Upper lobe of left lung (tissue), 6 donors: Measurements from ENCODE around the gene ACTN1. TPM values are rescaled to one million over a fixed set of nuclear protein-coding genes. Genes with fewer than 3 reads are reported as not detected.

Experiments used
- ATAC-seq, 2 donors: fragments of 200-7000 bp; cut with Tn5 transposase; one replicate each; pipeline ENCODE4 v1.9.1; 2022; ENCODE audit warnings: mild to moderate bottlenecking in 2 of 2, moderate library complexity in 2 of 2; ENCODE audit not compliant: low FRiP score in 2 of 2
- DNase-seq, 2 donors: peaks; one replicate each; pipeline ENCODE4 v3.0.0-alpha.2; 2019 to 2020
- H3K27ac ChIP-seq, 4 donors: fragments of 200-600 bp; sonication (generic); one replicate each; pipeline ENCODE4 v1.5.1; 2016 to 2019
- H3K27me3 ChIP-seq, 4 donors: fragments of 200-600 bp; sonication (generic); one replicate each; pipeline ENCODE4 v1.5.1; 2017 to 2019
- H3K36me3 ChIP-seq, 4 donors: fragments of 200-600 bp; sonication (generic); one replicate each; pipeline ENCODE4 v1.5.1; 2016 to 2019
- H3K4me1 ChIP-seq, 4 donors: fragments of 200-600 bp; sonication (generic); one replicate each; pipeline ENCODE4 v1.5.1; 2018 to 2019
- H3K4me3 ChIP-seq, 4 donors: fragments of 200-600 bp; sonication (generic); one replicate each; pipeline ENCODE4 v1.5.1; 2017 to 2019; ENCODE audit warnings: mild to moderate bottlenecking in 2 of 4, moderate library complexity in 1 of 4
- H3K9me3 ChIP-seq, 4 donors: fragments of 200-600 bp; sonication (generic); one replicate each; pipeline ENCODE4 v1.5.1; 2018 to 2019
- EP300 ChIP-seq, 4 donors: sonication (generic); formaldehyde crosslinking; IDR thresholded peaks; one replicate each; pipeline ENCODE4 v1.5.1; 2017; ENCODE audit warnings: antibody characterized with exemption in 4 of 4, control low read depth in 2 of 4
- POLR2A ChIP-seq, 4 donors: fragments of 450-650 bp; IDR thresholded peaks; one replicate each; pipeline ENCODE4 v1.5.1; 2016 to 2017; ENCODE audit warnings: antibody characterized with exemption in 4 of 4, mild to moderate bottlenecking in 2 of 4
- POLR2AphosphoS5 ChIP-seq, 2 donors: sonication (generic); formaldehyde crosslinking; IDR thresholded peaks; one replicate each; pipeline ENCODE4 v1.5.1; 2017; ENCODE audit warnings: antibody characterized with exemption in 2 of 2
- WGBS, 2 donors: methylation state at CpG; one replicate each; pipeline ENCODE4 v1.1.5; 2017 to 2018; 5-methylcytosine and 5-hydroxymethylcytosine counted together
- total RNA-seq, 6 donors: library from RNA; depleted of rRNA in 4 of 6; stranded (reverse); fragments of >200 nt in 4 of 6; gene quantifications; one replicate each; pipeline versions ENCODE4 v1.1.0 to v1.2.1, GENCODE V29; 2016 to 2021
- TF ChIP-seq, protein P1 (sequence below), 6 experiments: fragments of 450-650 bp in 4 of 6; fragments of 200-600 bp in 2 of 6; sonication (generic) in 2 of 6; IDR thresholded peaks; one replicate each; pipeline ENCODE4 v1.5.1; 2016 to 2019; ENCODE audit warnings: antibody characterized with exemption in 6 of 6
- donor health status: DM: no; HTN: no; CAD: no; lungs with moderate emphysema.
- donor health status: DM: no; HTN: yes; CAD: no; lungs with severe emphysema.

ACTN1 gene
- total RNA-seq, 6 donors from 2014 or later = 117 to 195 (median 157) TPM

DNA sequence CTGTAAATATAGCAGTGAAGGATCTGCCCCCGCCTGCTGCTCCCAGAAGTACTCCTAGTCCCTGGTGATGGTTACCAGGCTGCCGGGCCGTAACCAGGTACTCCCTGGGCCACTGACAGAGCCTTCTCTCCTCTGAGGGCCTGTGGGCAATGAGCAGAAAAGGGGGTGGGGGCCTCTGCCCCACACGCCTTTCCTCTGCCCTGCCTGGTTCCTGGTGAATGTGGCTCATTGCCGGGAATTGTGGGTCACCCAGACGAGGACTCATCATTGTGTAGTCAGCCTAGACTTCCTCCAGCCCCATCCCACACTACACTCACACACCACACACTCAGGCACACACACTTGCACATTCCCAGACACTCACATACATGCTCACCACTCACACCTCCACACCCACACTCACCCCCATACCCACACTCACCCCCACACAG, 35.7 kb upstream of the ACTN1 start:
- H3K4me3 ChIP-seq = no peak overlapping the region
- WGBS, 2 donors = 68 to 83% methylated on average over 6 of the region's 6 CpGs
- H3K36me3 ChIP-seq = no peaks in the 10 kb centered on the region
- TF ChIP-seq, protein P1, sequence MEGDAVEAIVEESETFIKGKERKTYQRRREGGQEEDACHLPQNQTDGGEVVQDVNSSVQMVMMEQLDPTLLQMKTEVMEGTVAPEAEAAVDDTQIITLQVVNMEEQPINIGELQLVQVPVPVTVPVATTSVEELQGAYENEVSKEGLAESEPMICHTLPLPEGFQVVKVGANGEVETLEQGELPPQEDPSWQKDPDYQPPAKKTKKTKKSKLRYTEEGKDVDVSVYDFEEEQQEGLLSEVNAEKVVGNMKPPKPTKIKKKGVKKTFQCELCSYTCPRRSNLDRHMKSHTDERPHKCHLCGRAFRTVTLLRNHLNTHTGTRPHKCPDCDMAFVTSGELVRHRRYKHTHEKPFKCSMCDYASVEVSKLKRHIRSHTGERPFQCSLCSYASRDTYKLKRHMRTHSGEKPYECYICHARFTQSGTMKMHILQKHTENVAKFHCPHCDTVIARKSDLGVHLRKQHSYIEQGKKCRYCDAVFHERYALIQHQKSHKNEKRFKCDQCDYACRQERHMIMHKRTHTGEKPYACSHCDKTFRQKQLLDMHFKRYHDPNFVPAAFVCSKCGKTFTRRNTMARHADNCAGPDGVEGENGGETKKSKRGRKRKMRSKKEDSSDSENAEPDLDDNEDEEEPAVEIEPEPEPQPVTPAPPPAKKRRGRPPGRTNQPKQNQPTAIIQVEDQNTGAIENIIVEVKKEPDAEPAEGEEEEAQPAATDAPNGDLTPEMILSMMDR (IDR thresholded peaks at IDR 0.05) = no peak
- no peak for TF ChIP-seq POLR2AphosphoS5 (IDR thresholded peaks at IDR 0.05)
- TF ChIP-seq POLR2A (IDR thresholded peaks at IDR 0.05) = no peak
- no peak for TF ChIP-seq EP300 (IDR thresholded peaks at IDR 0.05)
- no peaks in the 10 kb centered on the region for H3K9me3 ChIP-seq
- peak overlapping the region in 3 of 4 donors; percentile 69 to 81 (median 71) for H3K27ac ChIP-seq
- peak; percentile 31 to 52 for ATAC-seq
- H3K4me1 ChIP-seq = peaks cover 16 to 19% (median 18%) of the 10 kb centered on the region in 4 donors
- DNase-seq = no peak
- no peaks in the 10 kb centered on the region for H3K27me3 ChIP-seq

DNA sequence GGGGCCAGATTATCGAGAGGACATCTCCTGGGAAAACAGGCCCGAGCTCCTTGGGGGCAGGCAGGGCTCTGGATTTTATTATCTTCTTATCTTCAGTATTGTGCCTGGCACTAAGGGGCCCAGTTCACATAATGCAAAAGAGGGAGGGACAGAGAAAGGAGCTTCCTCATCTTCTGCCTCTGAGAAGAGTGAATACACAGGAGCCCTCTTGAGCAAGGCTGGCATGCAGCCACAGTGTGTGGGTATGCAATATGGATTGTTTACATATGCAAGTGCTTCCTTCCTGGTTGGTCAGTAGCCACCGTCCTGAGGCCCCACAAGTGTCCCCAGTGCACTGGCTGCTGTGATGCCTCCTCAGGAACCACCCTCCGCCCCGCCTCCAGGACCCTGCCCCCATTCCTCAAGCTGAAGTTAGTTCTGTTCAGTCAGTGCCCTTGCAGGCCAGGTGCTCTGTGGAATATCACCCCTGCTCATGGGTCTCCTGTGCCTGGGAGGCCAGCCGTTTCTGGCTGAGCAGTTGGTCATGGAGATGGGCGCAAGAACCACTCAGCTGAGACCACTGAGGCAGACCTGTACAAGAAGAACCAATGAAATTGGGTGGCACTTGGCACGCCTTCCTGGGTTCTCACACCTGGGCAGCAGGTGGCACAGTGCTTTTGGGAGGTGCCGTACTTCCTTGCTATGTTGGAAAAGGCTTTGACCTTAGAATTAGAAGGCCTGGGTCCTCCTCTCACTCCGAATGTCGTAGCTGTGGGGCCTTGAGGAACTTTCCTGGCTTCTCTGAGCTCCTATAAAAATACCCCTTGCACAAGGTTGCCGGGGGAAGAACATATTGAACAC, 35.1 kb upstream of the ACTN1 start:
- 51 to 80% methylated on average over 7 to 12 of the region's 12 CpGs for WGBS, 2 donors
- DNase-seq (peak; percentile 43 to 96), ATAC-seq (peak; percentile 87 to 92)
- Histone ChIP-seq H3K27me3 (no peaks in the 10 kb centered on the region), H3K4me1 (peaks cover 16 to 19% (median 18%) of the 10 kb centered on the region in 4 donors), H3K9me3 (no peaks in the 10 kb centered on the region), H3K27ac (peak overlapping the region in 3 of 4 donors; percentile 69 to 81 (median 71)), H3K36me3 (no peaks in the 10 kb centered on the region), H3K4me3 (no peak overlapping the region)
- TF ChIP-seq POLR2A (IDR thresholded peaks at IDR 0.05) (no peak), POLR2AphosphoS5 (IDR thresholded peaks at IDR 0.05) (peak; percentile 68 to 77)

DNA sequence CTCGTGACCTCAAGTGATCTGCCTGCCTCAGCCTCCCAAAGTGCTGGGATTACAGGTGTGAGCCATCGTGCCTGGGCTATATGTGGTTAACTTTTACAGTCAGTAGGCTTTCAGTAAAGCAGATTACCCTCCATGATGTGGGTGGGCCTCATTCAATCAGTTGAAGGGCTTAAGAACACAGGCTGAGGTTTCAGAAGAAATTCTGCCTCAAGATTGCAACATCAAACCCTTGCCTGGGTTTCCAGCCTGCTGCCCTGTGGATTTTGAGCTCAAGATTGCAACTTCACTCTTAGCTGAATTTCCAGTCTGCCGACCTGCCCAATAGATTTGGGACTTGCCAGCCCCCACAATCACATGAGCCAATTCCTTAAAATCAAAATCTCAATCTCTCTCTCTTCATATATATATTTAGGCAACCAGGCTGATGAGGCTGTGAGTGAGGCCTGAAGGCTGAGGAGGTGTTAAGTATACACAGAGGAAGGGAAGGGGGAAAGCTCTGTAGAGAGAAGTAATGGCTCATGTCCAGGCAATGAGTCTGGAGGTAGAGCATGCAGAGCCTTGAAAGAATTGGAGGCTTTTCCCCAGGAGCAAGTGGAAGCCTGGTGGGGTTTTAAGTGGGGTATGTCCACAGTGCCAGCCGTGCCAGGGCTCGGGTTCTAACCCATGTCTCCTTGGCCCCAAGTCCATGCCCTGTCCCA, 33.3 kb upstream of the ACTN1 start:
- H3K9me3 ChIP-seq = no peaks in the 10 kb centered on the region
- peak overlapping the region in 2 of 4 donors; percentile 21 to 81 for H3K27ac ChIP-seq
- H3K4me1 ChIP-seq = peaks cover 16 to 19% (median 18%) of the 10 kb centered on the region in 4 donors
- no peak overlapping the region for H3K4me3 ChIP-seq
- DNase-seq = peak in 1 of 2 donors; percentile 56
- no peaks in the 10 kb centered on the region for H3K36me3 ChIP-seq
- ATAC-seq = no peak
- 73 to 76% methylated on average over 3 to 5 of the region's 5 CpGs for WGBS, 2 donors
- no peaks in the 10 kb centered on the region for H3K27me3 ChIP-seq
- TF ChIP-seq, protein P1 (IDR thresholded peaks at IDR 0.05) = no peak
- no peak for TF ChIP-seq POLR2A (IDR thresholded peaks at IDR 0.05)
- no peak for TF ChIP-seq EP300 (IDR thresholded peaks at IDR 0.05)
- no peak for TF ChIP-seq POLR2AphosphoS5 (IDR thresholded peaks at IDR 0.05)

DNA sequence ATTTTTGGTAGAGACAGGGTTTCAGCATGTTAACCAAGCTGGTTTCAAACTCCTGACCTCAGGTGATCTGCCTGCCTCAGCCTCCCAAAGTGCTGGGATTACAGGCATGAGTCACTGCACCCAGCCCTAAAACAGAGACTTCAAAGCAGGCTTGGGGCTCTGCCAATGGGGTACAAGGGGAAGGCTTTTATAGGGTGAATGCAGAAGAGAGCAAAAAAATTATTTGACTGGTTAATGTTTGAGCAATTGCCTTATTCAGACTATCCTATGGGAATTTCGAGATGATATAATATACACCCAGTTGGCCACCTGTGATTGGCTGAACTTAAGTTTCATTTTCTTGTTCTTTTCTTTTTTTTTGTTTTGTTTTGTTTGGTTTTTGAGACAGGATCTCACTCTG, 31.5 kb upstream of the ACTN1 start:
- no peak for ATAC-seq
- Histone ChIP-seq H3K4me3 (no peak overlapping the region), H3K27me3 (no peaks in the 10 kb centered on the region), H3K4me1 (peaks cover 16 to 24% (median 20%) of the 10 kb centered on the region in 4 donors), H3K9me3 (no peaks in the 10 kb centered on the region), H3K36me3 (no peaks in the 10 kb centered on the region), H3K27ac (no peak overlapping the region)
- no peak for DNase-seq
- 89 to 95% methylated on average over 1 of the region's 1 CpG for whole genome bisulfite sequencing, 2 donors
- TF ChIP-seq, protein P1 (IDR thresholded peaks at IDR 0.05) = no peak
- TF ChIP-seq POLR2A (IDR thresholded peaks at IDR 0.05) (no peak), POLR2AphosphoS5 (IDR thresholded peaks at IDR 0.05) (no peak), EP300 (IDR thresholded peaks at IDR 0.05) (no peak)

DNA sequence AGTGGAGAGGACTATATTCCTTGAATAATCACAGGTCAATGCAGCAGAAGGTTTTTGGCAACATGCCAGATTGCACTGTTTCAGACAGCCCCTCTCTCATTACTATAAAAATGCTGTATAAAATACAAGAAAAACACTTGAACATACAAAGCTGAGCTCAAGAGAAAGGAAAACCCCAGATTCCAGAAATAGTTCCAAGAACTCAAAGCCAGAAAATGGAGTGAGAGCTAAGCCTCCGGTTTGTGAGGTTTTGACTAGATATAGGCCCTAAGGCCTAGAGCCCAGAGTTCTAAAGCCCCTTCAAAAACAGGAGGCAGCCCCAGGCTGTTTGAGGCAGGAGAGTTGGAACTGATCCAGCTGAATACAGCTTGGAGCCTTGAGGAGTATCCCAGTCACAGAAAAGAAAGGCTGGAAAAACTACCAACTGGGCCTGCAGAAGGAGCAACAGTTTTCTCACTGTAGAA, 29.4 kb upstream of the ACTN1 start:
- TF ChIP-seq POLR2A (IDR thresholded peaks at IDR 0.05) (no peak), EP300 (IDR thresholded peaks at IDR 0.05) (no peak), POLR2AphosphoS5 (IDR thresholded peaks at IDR 0.05) (no peak)
- TF ChIP-seq, protein P1 (IDR thresholded peaks at IDR 0.05) = no peak
- Histone ChIP-seq H3K27me3 (no peaks in the 10 kb centered on the region), H3K36me3 (no peaks in the 10 kb centered on the region), H3K4me1 (peaks cover 0 to 9% (median 5%) of the 10 kb centered on the region in 4 donors), H3K4me3 (no peak overlapping the region), H3K9me3 (no peaks in the 10 kb centered on the region), H3K27ac (peak overlapping the region in 1 of 4 donors; percentile 36)
- ATAC-seq (no peak), DNase-seq (no peak)
- 60 to 75% methylated on average over 1 of the region's 1 CpG for WGBS, 2 donors
